GM23338 (cell line): ENCODE measurements around the gene NPHP4.

ENCODE experiments used
- ZNF114 ChIP-seq: fragments of 250-450 bp; sonication (Bioruptor Pico); IDR thresholded peaks from 2 replicates; pipeline ENCODE4 v1.5.0; 2020; ENCODE audit warnings: mild to moderate bottlenecking, moderate library complexity
- TF ChIP-seq, protein P1 (sequence below), 2 experiments: fragments of 200-600 bp in 1 of 2; sonication (generic) in 1 of 2; conservative IDR thresholded peaks; 2 replicates each; pipeline versions ENCODE4 v1.5.1 to v1.6.1; 2016 to 2017; ENCODE audit warnings: antibody characterized with exemption in 2 of 2, low read depth in 2 of 2, mild to moderate bottlenecking in 2 of 2, moderate library complexity in 1 of 2

DNA sequence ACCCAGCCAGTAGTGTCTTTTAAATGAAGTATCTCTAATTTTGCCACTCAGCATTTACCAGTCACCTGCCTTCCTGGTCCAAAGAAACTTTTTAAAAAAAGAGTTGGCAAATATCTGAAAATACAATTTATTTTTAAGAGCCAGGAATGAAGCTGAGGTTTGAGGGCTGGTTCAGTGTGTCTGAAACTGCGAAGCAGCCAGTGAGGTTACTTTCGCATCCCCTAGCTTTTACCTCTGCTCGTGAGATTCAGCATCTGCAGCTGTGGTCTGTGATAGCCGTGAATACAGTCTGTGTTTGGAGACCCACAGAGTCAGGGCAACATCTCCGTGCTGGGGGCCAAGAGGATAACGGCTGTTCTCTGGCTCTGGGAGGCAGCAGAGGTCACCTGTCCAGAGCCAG lies 32.2 kb upstream of the NPHP4 start:
- TF ChIP-seq, protein P1, sequence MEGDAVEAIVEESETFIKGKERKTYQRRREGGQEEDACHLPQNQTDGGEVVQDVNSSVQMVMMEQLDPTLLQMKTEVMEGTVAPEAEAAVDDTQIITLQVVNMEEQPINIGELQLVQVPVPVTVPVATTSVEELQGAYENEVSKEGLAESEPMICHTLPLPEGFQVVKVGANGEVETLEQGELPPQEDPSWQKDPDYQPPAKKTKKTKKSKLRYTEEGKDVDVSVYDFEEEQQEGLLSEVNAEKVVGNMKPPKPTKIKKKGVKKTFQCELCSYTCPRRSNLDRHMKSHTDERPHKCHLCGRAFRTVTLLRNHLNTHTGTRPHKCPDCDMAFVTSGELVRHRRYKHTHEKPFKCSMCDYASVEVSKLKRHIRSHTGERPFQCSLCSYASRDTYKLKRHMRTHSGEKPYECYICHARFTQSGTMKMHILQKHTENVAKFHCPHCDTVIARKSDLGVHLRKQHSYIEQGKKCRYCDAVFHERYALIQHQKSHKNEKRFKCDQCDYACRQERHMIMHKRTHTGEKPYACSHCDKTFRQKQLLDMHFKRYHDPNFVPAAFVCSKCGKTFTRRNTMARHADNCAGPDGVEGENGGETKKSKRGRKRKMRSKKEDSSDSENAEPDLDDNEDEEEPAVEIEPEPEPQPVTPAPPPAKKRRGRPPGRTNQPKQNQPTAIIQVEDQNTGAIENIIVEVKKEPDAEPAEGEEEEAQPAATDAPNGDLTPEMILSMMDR (conservative IDR thresholded peaks at IDR 0.05; ENCODE audit: low read depth in 2 of 2) = no peak
- no peak for TF ChIP-seq ZNF114 (CRISPR knock-in tag)
